Sigmoid colon (tissue), 7 donors: ENCODE measurements around the gene SOBP. TPM values are rescaled to one million over a fixed set of nuclear protein-coding genes. Genes with fewer than 3 reads are reported as not detected.

Experiments used
- DNase-seq: peaks from one replicate; pipeline ENCODE4 v3.0.0-alpha.2; 2019
- H3K27ac ChIP-seq, 4 donors: fragments of 200-600 bp; sonication (generic); one replicate each; pipeline ENCODE4 v1.5.1; 2016 to 2019; ENCODE audit warnings: mild to moderate bottlenecking in 1 of 4
- H3K27me3 ChIP-seq, 3 donors: fragments of 200-600 bp; sonication (generic); one replicate each; pipeline ENCODE4 v1.5.1; 2019; ENCODE audit warnings: mild to moderate bottlenecking in 1 of 3
- H3K36me3 ChIP-seq, 4 donors: fragments of 200-600 bp; sonication (generic); one replicate each; pipeline ENCODE4 v1.5.1; 2016 to 2019
- H3K4me1 ChIP-seq, 4 donors: fragments of 200-600 bp; sonication (generic); one replicate each; pipeline ENCODE4 v1.5.1; 2017 to 2019
- H3K4me3 ChIP-seq, 4 donors: fragments of 200-600 bp; sonication (generic); one replicate each; pipeline ENCODE4 v1.5.1; 2017 to 2019; ENCODE audit warnings: mild to moderate bottlenecking in 2 of 4, moderate library complexity in 1 of 4
- H3K9me3 ChIP-seq, 4 donors: fragments of 200-600 bp in 3 of 4; sonication (generic) in 3 of 4; one replicate each; pipeline versions ENCODE4 v1.5.1 to v1.6.1; 2013 to 2019
- EP300 ChIP-seq, 4 donors: sonication (generic); formaldehyde crosslinking; IDR thresholded peaks; one replicate each; pipeline ENCODE4 v1.6.1; 2017; ENCODE audit warnings: antibody characterized with exemption in 4 of 4
- POLR2A ChIP-seq, 2 donors: fragments of 450-650 bp; IDR thresholded peaks; one replicate each; pipeline ENCODE4 v1.6.1; 2016; ENCODE audit warnings: antibody characterized with exemption in 2 of 2, mild to moderate bottlenecking in 2 of 2, moderate library complexity in 2 of 2
- POLR2AphosphoS5 ChIP-seq, 4 donors: sonication (generic); formaldehyde crosslinking; IDR thresholded peaks; one replicate each; pipeline ENCODE4 v1.6.1; 2017; ENCODE audit warnings: antibody characterized with exemption in 4 of 4
- WGBS, 2 donors: extraction: QIAGEN DNeasy Blood & Tissue Kit; methylation state at CpG; one replicate each; pipeline ENCODE4 v1.1.7; 2013; 5-methylcytosine and 5-hydroxymethylcytosine counted together
- intact Hi-C: fragments of 100-400 bp; cut with DNase I; formaldehyde crosslinking; loops from one replicate; pipeline ENCODE4 v1.15.1; 2023
- polyA plus RNA-seq, 3 donors: library from polyadenylated mRNA; stranded (reverse); fragments of 200-250 nt; gene quantifications; one replicate each; pipeline ENCODE4 v1.2.3, GENCODE V29; 2013
- total RNA-seq, 4 donors: library from RNA; depleted of rRNA; stranded (reverse); fragments of >200 nt; gene quantifications; one replicate each; pipeline ENCODE4 v1.1.0, GENCODE V29; 2016
- TF ChIP-seq, protein P1 (sequence below), 4 experiments: fragments of 450-650 bp in 3 of 4; fragments of 200-600 bp in 1 of 4; IDR thresholded peaks; one replicate each; pipeline ENCODE4 v1.5.1; 2016 to 2019; ENCODE audit warnings: antibody characterized with exemption in 4 of 4, mild to moderate bottlenecking in 3 of 4, moderate library complexity in 2 of 4
- donor health status: healthy with polysubstance abuse.
- donor health status: Bipolar disorder and iron deficiency.
- donor health status: healthy.

The SOBP gene
- total and polyA plus RNA-seq, 7 donors = 1.2 to 38.5 (median 16.8) TPM

GRCh38 chr6:107617341-107617932, 127.5 kb downstream of the SOBP start:
- H3K4me3 ChIP-seq = no peak overlapping the region
- H3K36me3 ChIP-seq = no peaks in the 10 kb centered on the region
- WGBS, 2 donors = 91 to 98% methylated on average over 6 of the region's 6 CpGs
- H3K27ac ChIP-seq = no peak overlapping the region
- intact Hi-C loops = no loop called here
- H3K4me1 ChIP-seq = peaks cover 0 to 7% (median 0%) of the 10 kb centered on the region in 4 donors
- no peaks in the 10 kb centered on the region for H3K9me3 ChIP-seq
- no peak for DNase-seq
- TF ChIP-seq, protein P1, sequence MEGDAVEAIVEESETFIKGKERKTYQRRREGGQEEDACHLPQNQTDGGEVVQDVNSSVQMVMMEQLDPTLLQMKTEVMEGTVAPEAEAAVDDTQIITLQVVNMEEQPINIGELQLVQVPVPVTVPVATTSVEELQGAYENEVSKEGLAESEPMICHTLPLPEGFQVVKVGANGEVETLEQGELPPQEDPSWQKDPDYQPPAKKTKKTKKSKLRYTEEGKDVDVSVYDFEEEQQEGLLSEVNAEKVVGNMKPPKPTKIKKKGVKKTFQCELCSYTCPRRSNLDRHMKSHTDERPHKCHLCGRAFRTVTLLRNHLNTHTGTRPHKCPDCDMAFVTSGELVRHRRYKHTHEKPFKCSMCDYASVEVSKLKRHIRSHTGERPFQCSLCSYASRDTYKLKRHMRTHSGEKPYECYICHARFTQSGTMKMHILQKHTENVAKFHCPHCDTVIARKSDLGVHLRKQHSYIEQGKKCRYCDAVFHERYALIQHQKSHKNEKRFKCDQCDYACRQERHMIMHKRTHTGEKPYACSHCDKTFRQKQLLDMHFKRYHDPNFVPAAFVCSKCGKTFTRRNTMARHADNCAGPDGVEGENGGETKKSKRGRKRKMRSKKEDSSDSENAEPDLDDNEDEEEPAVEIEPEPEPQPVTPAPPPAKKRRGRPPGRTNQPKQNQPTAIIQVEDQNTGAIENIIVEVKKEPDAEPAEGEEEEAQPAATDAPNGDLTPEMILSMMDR (IDR thresholded peaks at IDR 0.05) = no peak
- TF ChIP-seq EP300 (IDR thresholded peaks at IDR 0.05) (no peak), POLR2A (IDR thresholded peaks at IDR 0.05) (no peak), POLR2AphosphoS5 (IDR thresholded peaks at IDR 0.05) (no peak)
- no peaks in the 10 kb centered on the region for H3K27me3 ChIP-seq

- no peak overlapping the region for H3K27ac ChIP-seq
- TF ChIP-seq POLR2AphosphoS5 (IDR thresholded peaks at IDR 0.05) (no peak), EP300 (IDR thresholded peaks at IDR 0.05) (no peak), POLR2A (IDR thresholded peaks at IDR 0.05) (no peak)
- TF ChIP-seq, protein P1 (IDR thresholded peaks at IDR 0.05) = no peak
- 57 to 86% methylated on average over 9 of the region's 9 CpGs for WGBS, 2 donors
Observed at GRCh38 chr6:107618672-107619071, 128.8 kb downstream of the SOBP start.

GRCh38 chr6:107620732-107621131, 130.8 kb downstream of the SOBP start:
- 88 to 89% methylated on average over 2 of the region's 2 CpGs for WGBS, 2 donors
- H3K27me3 ChIP-seq = no peaks in the 10 kb centered on the region
- no peaks in the 10 kb centered on the region for H3K4me1 ChIP-seq
- H3K36me3 ChIP-seq = no peaks in the 10 kb centered on the region
- intact Hi-C loops = no loop called here
- no peak overlapping the region for H3K4me3 ChIP-seq
- no peak overlapping the region for H3K27ac ChIP-seq
- no peak for DNase-seq
- TF ChIP-seq, protein P1 (IDR thresholded peaks at IDR 0.05) = no peak
- TF ChIP-seq POLR2A (IDR thresholded peaks at IDR 0.05) = no peak
- no peak for TF ChIP-seq EP300 (IDR thresholded peaks at IDR 0.05)
- TF ChIP-seq POLR2AphosphoS5 (IDR thresholded peaks at IDR 0.05) = no peak
- H3K9me3 ChIP-seq = no peaks in the 10 kb centered on the region

More at GRCh38 chr6:107618672-107619071, 128.8 kb downstream of the SOBP start:
- Histone ChIP-seq H3K27me3 (no peaks in the 10 kb centered on the region), H3K9me3 (no peaks in the 10 kb centered on the region), H3K36me3 (no peaks in the 10 kb centered on the region), H3K4me3 (no peak overlapping the region), H3K4me1 (peaks cover 0 to 1% (median 0%) of the 10 kb centered on the region in 4 donors)
- no peak for DNase-seq
- intact Hi-C loops = no loop called here

DNA sequence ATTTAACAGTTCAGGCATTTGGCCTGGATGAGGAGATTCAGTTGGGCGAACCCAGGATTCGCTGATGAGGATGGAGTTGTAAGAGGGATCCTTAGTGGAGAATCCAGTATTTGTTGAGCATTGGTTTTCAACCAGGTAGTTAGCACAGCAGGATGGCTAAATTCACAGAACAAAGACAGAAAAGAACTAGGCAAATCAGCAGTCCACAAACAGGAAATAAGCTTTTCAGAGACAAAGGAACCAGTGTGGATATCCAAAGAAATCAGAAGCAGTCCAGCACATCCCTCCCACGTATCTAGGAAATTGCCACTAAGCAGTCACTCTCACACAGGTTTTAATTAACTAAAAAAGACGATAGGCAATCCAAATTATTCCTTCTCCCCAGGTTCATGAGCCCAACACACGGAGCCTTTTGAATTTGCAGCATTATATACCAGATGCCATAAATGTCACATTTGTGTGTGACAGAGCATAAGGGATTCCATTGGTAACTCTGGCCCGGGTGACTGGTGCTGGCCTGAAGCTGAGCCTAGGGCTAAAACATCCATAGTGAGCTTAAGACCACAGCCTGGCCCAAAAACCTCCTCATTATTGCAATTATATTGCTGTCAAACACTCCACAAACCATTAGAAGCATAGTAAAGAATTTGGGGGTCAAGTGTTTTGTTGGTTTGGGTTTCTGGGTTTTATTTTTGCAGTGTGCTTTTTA, 131.5 kb downstream of the SOBP start:
- TF ChIP-seq EP300 (IDR thresholded peaks at IDR 0.05) (no peak), POLR2A (IDR thresholded peaks at IDR 0.05) (no peak), POLR2AphosphoS5 (IDR thresholded peaks at IDR 0.05) (no peak)
- TF ChIP-seq, protein P1 (IDR thresholded peaks at IDR 0.05) = no peak
- 92% methylated on average over 6 of the region's 6 CpGs for WGBS, 2 donors
- H3K4me1 ChIP-seq = no peaks in the 10 kb centered on the region
- intact Hi-C loops = no loop called here
- H3K36me3 ChIP-seq = no peaks in the 10 kb centered on the region
- no peak for DNase-seq
- no peaks in the 10 kb centered on the region for H3K27me3 ChIP-seq
- H3K27ac ChIP-seq = no peak overlapping the region
- no peak overlapping the region for H3K4me3 ChIP-seq
- H3K9me3 ChIP-seq = no peaks in the 10 kb centered on the region
